ENCODE data around the gene LRRC8D. TPM values are rescaled to one million over a fixed set of nuclear protein-coding genes. Genes with fewer than 3 reads are reported as not detected.

LRRC8D gene
- total RNA-seq, 1 donor from 2014 or later = 22.2 TPM

- Histone ChIP-seq H3K27ac (no peak overlapping the region), H3K36me3 (no peaks in the 10 kb centered on the region), H3K9me3 (no peaks in the 10 kb centered on the region), H3K4me1 (no peaks in the 10 kb centered on the region), H3K27me3 (ENCODE audit: low read depth) (no peaks in the 10 kb centered on the region), H3K4me3 (no peak overlapping the region)
- ATAC-seq (no peak), DNase-seq (no peak)
- no peak for TF ChIP-seq CTCF (IDR thresholded peaks at IDR 0.05)
- intact Hi-C loops (cut with DNase I) = no loop called here
Observed at GRCh38 chr1:89883030-89883379, 62.2 kb downstream of the LRRC8D start.

GRCh38 chr1:89884718-89885596 is 64.1 kb downstream of the LRRC8D start:
- Histone ChIP-seq H3K27ac (no peak overlapping the region), H3K9me3 (no peaks in the 10 kb centered on the region), H3K27me3 (ENCODE audit: low read depth) (no peaks in the 10 kb centered on the region), H3K36me3 (no peaks in the 10 kb centered on the region), H3K4me1 (no peaks in the 10 kb centered on the region), H3K4me3 (no peak overlapping the region)
- ATAC-seq = no peak
- no peak for TF ChIP-seq CTCF (IDR thresholded peaks at IDR 0.05)
- intact Hi-C loops (cut with DNase I) = no loop called here
- no peak for DNase-seq

GRCh38 chr1:89887270-89887669 is 66.4 kb downstream of the LRRC8D start:
- H3K36me3 ChIP-seq = no peaks in the 10 kb centered on the region
- DNase-seq = no peak
- intact Hi-C loops (cut with DNase I) = no loop called here
- H3K4me3 ChIP-seq = no peak overlapping the region
- no peak overlapping the region for H3K27ac ChIP-seq
- TF ChIP-seq CTCF (IDR thresholded peaks at IDR 0.05) = no peak
- no peak for ATAC-seq
- no peaks in the 10 kb centered on the region for H3K4me1 ChIP-seq
- H3K9me3 ChIP-seq = no peaks in the 10 kb centered on the region
- no peaks in the 10 kb centered on the region for H3K27me3 ChIP-seq (ENCODE audit: low read depth)

- TF ChIP-seq CTCF (IDR thresholded peaks at IDR 0.05) = no peak
- H3K27ac ChIP-seq = no peak overlapping the region
- intact Hi-C loops (cut with DNase I) = no loop called here
- H3K4me3 ChIP-seq = no peak overlapping the region
- H3K4me1 ChIP-seq = no peaks in the 10 kb centered on the region
- ATAC-seq = no peak
- no peaks in the 10 kb centered on the region for H3K27me3 ChIP-seq (ENCODE audit: low read depth)
- DNase-seq = no peak
- H3K9me3 ChIP-seq = no peaks in the 10 kb centered on the region
- no peaks in the 10 kb centered on the region for H3K36me3 ChIP-seq
Observed at GRCh38 chr1:89887713-89888112, 66.9 kb downstream of the LRRC8D start.

- H3K36me3 ChIP-seq = no peaks in the 10 kb centered on the region
- no peak for TF ChIP-seq CTCF (IDR thresholded peaks at IDR 0.05)
- H3K9me3 ChIP-seq = no peaks in the 10 kb centered on the region
- no peaks in the 10 kb centered on the region for H3K27me3 ChIP-seq (ENCODE audit: low read depth)
- H3K4me3 ChIP-seq = no peak overlapping the region
- intact Hi-C loops (cut with DNase I) = no loop called here
- no peaks in the 10 kb centered on the region for H3K4me1 ChIP-seq
- no peak for DNase-seq
- ATAC-seq = no peak
- H3K27ac ChIP-seq = no peak overlapping the region
Observed at GRCh38 chr1:89888480-89889322, 67.9 kb downstream of the LRRC8D start.

All from lower lobe of right lung (tissue), 2 donors.